ENCODE measurements around the gene GPR3.

Gene GPR3, protein sequence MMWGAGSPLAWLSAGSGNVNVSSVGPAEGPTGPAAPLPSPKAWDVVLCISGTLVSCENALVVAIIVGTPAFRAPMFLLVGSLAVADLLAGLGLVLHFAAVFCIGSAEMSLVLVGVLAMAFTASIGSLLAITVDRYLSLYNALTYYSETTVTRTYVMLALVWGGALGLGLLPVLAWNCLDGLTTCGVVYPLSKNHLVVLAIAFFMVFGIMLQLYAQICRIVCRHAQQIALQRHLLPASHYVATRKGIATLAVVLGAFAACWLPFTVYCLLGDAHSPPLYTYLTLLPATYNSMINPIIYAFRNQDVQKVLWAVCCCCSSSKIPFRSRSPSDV

DNA sequence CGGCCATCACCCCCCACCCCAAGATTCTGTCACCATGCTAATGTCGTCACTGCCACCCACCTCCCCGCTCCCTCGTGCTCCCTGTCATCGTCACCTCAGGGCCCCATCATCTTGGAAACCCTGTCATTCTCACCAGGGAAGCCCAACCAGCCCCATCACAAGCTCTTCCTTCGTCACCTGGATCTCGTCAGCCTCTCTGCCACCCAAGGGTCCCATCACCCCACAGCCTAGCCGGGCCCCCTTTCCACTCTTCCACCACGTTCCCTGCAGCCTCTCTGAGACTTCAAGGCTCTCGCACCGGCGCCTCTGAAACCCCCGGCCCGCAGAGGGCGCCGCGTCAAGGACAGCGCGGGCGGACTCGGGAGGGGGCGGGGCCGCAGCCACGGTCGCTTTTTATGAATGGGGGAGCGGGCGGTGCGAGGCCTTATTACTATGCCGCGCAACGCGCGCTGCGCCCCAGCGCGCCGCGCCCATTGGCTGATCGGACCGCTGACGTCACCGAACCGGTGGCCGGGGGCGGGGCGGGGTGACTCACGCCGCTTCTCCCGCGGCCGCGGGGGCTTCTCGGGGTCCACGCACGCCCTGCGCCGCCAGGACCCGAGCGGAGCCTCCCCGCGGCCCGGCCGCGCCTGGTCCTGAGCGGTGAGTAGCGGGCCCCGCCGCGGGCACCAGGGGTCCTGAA, at the start of gene GPR3:
GPR3 (plus strand) TSS at position 527 of the 682 bp plus-strand sequence. CDS start 1,177 bp downstream, outside the sequence.
- peak; percentile 79 to 90 for DNase-seq

- DNase-seq = peak in 1 of 2 experiments; percentile 41
These were observed 49.4 kb upstream of the GPR3 start for GRCh38 chr1:27342778-27343638.

- peak in 1 of 2 experiments; percentile 33 for DNase-seq
These were observed 48.8 kb upstream of the GPR3 start for GRCh38 chr1:27343639-27344025.

DNA sequence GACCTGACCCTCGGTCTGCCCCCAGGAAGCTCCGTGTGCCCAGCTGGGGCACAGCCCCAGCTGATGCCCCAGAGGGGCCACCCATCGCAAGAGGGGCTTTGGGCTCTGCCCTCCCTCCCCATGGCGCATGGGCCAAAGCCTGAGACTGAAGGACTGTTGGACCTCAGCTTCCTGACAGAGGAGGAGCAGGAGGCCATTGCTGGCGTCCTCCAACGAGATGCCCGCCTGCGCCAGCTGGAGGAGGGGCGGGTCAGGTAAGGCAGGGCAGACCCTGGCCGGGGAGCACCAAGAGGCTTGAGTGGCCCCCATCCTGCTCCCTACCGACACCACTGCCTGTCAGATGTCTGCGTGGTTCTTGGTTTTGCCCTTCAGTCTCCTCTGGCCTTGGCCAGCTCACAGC, 47.1 kb upstream of the GPR3 start:
- DNase-seq = no peak

DNA sequence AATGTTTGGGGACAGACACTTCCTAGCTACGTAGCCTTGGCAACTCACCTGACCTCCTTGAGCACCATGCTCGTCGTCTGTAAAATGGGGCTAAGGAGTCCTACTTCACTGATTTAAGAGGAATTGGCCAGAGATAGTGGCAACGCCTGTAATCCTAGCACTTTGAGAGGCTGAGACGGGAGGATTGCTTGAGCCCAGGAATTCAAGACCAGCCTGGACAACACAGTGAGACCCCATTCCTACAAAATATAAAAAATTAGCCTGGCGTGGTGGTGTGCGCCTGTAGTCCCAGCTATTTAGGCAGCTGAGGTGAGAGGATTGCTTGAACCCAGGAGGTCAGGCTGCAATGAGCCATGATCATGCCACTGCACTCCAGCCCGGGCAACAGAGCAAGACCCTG, 46.1 kb upstream of the GPR3 start:
- no peak for DNase-seq

DNA sequence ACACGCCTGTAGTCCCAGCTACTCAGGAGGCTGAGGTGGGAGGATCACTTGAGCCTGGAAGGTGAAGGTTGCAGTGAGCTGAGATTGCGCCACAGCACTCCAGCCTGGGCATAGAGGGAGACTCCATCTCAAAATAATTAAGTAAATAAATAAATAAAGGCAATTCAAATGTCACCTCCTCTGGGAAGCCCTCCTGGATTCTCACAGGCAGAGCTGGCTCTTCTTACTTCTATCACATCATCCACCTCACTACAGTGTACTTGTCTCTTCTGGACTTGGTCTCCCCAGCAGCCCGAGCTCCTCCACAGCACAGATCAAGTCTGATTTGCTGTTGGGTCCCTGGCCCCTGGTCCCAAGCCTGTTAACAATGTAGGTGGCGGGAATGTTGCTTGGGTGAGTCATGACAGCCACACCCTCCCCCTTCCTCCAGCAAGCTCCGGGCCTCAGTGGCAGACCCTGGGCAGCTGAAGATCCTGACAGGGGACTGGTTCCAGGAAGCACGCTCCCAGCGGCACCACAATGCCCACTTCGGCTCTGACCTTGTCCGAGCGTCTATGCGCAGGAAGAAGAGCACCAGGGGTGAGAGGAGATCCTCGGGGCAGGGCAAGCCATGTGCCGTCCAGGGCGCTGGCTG, 45.3 kb upstream of the GPR3 start:
- DNase-seq = no peak

- peak; percentile 33 to 53 for DNase-seq
These were observed 43.3 kb upstream of the GPR3 start for GRCh38 chr1:27348861-27349783.

- peak; percentile 38 to 70 for DNase-seq
These were observed 42.4 kb upstream of the GPR3 start for GRCh38 chr1:27349784-27350662.

GRCh38 chr1:27350663-27351540, 41.5 kb upstream of the GPR3 start:
- DNase-seq = peak in 1 of 2 experiments; percentile 50

DNA sequence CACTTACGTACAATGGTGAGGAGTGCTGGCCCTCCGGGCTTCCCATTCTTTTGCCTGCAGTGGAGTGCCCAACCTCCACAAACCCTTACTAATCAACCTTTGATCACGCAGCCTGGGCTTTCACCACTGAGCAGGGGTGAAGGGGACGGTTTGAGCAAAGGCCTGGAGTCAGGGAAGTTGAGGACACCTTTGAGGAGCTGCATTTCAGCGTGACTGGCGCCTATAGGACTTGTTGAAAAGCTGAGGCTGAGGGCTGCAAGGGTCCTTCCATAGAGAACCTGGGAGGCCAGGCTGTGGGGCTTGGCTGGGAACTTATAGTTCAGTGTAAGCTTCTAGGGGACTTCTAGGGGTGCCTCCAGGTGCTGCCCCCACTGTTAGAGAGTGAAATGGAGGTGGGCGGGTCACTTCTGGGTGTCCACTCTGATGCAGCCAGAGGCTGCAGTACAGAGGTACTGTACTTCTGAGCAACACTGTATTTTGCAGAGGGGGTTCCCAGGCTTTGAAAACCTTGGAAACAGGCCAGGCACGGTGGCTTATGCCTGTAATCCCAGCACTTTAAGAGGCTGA, 40.8 kb upstream of the GPR3 start:
- no peak for DNase-seq

DNA sequence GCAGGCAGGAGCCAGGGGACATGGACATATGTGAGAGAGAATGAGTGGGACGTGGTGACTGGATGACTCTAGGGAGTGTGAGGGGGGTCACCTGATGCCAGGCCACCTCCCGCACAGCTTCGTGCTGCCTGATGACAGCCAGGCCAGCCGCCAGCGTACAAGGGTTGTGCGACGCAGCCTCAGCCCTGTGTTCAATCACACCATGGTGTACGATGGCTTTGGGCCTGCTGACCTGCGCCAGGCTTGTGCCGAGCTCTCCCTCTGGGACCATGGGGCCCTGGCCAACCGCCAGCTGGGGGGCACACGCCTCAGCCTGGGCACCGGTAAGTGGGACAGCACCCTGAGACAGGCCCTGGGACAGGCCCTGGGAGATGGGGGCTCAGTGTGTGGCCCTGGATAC, 39.3 kb upstream of the GPR3 start:
- DNase-seq = no peak

DNA sequence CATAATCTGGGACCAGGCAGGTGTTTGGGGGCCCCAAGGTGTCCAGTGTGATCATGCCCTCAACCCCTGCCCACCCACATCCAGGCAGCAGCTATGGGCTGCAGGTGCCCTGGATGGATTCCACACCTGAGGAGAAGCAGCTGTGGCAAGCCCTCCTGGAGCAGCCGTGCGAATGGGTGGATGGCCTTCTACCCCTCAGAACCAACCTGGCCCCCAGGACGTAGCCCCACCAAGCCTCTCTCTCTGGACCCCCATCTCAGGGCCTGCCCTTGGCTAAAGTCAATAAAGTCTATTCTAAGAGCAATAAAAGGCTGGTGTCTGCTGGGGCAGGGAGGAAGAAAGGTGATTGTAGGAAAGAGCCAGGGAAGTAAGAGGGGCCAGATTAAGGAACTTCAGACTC, 38.8 kb upstream of the GPR3 start:
- DNase-seq = no peak

DNA sequence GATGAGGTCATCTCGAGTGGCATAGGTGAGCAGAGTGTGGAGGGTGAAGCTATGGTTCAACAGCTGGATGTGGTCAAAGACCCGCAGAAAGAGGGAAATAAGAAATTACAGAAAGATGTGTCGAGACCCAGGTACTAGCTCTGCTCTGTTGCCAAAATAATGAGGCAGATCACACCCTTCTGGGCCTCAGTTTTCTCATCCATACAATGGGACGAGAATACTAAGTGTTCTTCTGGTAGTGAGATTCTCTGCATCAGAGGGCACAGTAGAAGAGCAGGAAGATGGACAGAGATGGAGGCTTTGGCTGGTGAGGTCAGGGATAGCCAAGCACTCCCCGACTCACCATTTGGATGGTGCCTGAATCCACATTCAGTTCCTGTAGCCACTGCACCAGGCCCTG, 36.7 kb upstream of the GPR3 start:
- no peak for DNase-seq

- DNase-seq = no peak
These were observed 36.2 kb upstream of the GPR3 start for GRCh38 chr1:27356277-27356618.

- DNase-seq = no peak
These were observed 35.7 kb upstream of the GPR3 start for GRCh38 chr1:27356619-27357280.

DNA sequence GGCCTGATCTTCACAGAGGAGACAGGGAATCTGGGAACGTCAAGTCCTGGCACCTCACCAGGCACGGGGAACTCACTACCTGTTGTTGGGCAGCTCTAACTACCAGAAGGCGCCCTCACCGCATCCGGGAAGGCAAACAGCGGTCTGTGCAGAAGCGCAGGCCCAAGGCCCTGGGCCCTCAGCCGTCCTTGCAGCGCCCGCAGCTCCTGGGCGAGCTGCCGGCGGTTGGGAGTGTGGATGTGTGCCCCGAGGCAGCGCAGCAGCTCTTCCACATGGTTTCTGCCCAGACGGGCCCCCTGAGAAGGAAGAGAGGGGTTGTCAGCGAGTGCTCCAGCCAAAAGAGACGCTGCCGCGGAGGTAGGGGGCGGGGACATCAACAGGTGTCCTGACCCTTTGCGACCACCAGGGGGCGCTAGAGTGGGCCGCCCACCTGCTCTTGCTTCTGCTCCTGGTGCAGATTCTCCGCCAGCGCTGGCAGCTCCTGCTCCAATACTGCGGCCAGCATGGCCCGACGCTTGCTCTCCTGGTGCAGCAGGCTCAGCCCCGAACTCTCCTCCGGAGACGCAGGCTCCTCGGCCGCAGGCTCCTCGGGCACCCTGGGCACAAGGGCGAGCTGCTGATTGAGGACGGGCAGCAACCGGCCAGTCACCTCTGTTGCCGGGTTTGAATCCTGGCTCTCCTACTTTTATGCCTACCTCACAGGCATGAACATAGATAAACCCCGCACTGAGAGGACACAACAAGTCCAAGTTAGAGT, 35.0 kb upstream of the GPR3 start:
- peak in 1 of 2 experiments; percentile 48 for DNase-seq

GRCh38 chr1:27358038-27358927, 34.1 kb upstream of the GPR3 start:
- DNase-seq = no peak

Data from NCI-H524 (cell line).